ENCODE measurements around the gene AUH. TPM values are rescaled to one million over a fixed set of nuclear protein-coding genes. Genes with fewer than 3 reads are reported as not detected.

The AUH gene
- polyA plus RNA-seq, 3 donors = 42.8 to 46.0 (median 44.2) TPM

- no peak for DNase-seq (ENCODE audit: low read depth in 3 of 3, low spot score in 2 of 3)
These were observed 105.5 kb downstream of the AUH start for GRCh38 chr9:91256235-91256634.

GRCh38 chr9:91255327-91255726, 106.4 kb downstream of the AUH start:
- DNase-seq (ENCODE audit: low read depth in 3 of 3, low spot score in 2 of 3) = no peak

GRCh38 chr9:91253488-91253887, 108.2 kb downstream of the AUH start:
- DNase-seq (ENCODE audit: low read depth in 3 of 3, low spot score in 2 of 3) = no peak

DNA sequence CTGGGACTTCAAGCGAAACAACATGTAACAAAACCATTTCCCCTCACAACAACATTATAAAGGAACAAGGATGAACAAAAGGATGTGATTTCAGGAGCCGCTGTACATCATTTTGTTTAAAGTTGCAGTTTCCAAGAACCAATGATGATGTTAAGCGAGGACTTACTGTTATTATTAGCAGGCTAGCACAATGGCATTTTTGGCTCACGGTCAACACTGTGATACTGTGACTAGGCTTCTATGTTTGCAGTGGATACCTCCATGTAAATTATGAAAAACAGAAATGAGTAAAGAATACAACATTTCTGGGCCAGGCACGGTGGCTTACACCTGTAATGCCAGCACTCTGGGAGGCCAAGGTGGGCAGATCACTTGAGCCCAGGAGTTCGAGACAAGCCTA, 113.0 kb downstream of the AUH start:
- DNase-seq (ENCODE audit: low read depth in 3 of 3, low spot score in 2 of 3) = no peak

DNA sequence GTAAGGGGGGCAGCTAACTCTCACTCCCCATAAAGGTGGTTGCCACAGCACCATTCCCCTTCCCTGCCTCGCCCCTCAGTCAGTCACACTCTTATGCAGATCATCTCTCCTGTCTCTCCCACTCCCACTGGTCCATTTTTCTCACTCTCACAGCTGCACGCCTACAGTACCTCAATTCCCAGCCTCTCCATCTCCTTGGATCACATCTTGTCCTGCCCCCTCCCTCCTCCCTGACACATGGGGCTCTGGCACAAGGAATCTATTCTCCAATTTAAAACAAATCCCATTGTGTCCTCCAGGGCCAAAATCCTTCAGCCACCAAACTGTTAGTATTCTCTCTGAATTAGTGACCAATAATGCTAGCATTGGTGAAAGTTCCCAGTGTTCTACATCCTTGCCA, 114.4 kb downstream of the AUH start:
- no peak for DNase-seq (ENCODE audit: low read depth in 3 of 3, low spot score in 2 of 3)

DNA sequence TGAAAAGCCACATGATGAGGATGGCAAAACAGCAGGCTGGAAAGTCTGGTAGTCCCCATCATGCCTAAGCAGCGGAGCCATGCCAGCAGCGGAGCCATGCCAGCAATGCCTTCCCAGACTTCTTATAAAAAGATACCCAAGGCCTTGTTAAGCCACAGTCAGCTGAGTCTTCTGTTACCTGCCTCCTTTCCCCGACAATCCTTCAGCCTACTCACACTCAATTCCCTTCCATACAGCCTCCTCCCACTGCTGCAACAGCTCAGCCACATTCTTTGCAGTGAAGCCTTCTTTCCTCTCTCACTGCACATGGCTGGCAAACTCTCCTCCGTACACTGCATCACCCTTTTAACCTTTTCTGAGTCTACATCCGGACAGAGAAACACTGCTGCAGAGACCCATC, 114.9 kb downstream of the AUH start:
- DNase-seq (ENCODE audit: low read depth in 3 of 3, low spot score in 2 of 3) = no peak

- no peak for DNase-seq (ENCODE audit: low read depth in 3 of 3, low spot score in 2 of 3)
These were observed 116.0 kb downstream of the AUH start for GRCh38 chr9:91245431-91246313.

DNA sequence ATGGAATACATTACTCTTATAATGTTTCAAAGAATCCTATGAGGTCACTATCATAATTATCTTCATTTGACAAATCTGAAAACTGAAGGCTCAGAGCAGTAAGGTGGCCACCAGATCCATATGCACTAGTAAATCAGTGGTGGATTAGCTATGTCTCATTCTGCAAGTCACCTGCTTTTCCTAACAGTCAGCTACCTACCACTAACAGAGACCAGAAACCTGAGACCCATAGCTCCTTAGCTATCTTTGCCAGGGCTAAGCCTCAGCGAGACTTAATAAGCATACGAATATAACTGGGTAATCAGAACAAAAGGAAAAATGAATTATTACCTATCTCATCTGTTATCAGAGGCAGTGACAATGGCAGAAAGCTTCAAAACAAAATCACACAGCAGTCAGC, 118.7 kb downstream of the AUH start:
- DNase-seq (ENCODE audit: low read depth in 3 of 3, low spot score in 2 of 3) = no peak

DNA sequence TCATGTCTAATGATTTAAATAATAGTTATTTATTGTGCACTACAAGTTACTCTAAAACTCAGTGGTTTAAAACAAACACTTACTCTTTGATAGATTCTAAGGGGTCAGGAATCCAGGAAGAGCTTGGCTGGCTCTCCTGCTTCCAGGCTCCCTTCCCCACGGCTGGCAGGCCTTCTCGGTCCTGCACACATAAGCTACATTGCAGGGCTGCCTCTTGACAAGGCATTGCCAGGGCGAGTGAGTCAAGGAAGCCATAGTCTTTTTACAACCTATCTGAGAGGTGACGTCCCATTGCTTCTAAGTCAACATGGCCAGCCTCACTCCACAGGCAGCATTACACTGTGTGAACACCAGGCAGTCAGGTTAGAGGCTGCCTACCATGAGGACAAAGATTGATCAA, 119.8 kb downstream of the AUH start:
- no peak for DNase-seq (ENCODE audit: low read depth in 3 of 3, low spot score in 2 of 3)

DNA sequence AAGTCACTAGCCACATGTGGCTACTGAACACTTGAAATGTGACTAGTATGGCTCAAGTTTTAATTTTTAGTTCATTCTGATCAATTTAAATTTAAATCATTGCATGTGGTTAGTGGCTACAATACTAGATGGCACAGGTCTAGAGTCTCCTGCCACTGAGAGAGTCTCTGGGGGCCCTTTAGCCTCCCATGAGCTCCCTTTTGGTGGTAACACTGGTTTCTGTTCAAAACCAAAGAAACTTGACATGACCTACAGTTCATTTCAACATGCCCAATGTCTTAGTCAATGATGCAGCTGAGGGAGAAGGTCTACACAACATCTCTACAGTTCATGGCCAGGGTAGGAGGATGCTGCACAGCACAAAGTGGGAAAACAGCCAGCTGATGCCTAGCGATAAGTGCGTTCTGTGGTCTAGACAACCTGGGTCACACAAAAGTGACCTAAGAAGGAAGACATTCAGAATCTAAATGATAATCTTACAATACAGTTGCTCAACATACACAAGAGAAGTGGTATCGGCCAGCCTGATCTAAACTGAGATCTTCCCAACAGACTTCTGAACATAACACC, 121.0 kb downstream of the AUH start:
- no peak for DNase-seq (ENCODE audit: low read depth in 3 of 3, low spot score in 2 of 3)

DNA sequence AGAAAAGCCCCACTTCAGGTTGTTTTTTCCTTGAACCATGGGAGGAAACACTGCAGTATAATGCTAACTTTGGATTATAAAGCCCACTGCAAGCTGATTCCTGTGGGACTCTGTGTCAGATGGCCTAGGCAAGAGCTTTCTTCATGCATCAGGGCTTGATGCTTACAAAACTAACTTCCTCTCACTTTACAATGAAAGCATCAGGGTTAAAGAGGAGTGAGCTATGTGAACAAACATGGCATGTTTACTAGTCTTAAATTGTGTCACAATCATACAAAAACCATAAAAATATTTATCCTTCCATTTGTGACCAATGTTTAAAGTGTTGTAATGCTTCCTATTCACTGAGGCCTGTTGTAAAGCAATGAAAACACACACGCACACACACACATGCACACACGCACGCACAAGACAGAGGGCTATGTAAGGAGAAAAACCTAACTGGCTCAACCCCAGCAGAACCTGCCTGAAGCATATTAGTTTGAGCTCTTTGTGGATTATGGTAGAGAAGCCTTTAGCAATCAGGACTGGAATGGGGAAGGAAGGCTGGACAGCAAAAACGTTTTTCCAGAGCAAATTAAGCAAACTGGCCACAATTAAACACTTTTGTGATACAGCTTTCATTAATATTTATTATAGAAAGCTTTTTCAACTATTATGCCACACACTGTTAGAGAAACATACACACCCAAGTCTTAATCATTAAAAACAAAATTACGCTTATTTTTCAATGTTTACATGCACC, 122.2 kb downstream of the AUH start:
- no peak for DNase-seq (ENCODE audit: low read depth in 3 of 3, low spot score in 2 of 3)

DNA sequence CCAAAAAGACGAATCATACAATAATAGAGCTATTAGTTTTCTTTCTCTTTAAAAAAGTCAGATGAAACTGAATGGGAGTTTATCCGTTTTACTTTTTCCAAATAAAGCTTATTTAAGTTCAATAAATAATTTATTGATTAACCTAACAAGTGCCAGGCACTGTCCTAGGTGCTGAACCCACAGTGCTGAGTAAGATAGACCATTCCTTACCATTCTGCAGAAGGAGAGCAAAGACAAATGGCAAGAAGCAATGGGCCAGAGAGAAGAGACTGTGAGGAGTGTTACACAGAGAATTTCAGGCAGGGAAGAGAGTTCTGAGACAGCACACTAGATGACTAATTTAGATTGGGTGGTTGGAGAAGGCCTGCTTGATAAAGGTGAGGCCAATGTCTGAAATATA, 127.2 kb downstream of the AUH start:
- no peak for DNase-seq (ENCODE audit: low read depth in 3 of 3, low spot score in 2 of 3)

- DNase-seq (ENCODE audit: low read depth in 3 of 3, low spot score in 2 of 3) = no peak
These were observed 130.1 kb downstream of the AUH start for GRCh38 chr9:91231619-91232018.

GRCh38 chr9:91223000-91223399, 138.7 kb downstream of the AUH start:
- no peak for DNase-seq (ENCODE audit: low read depth in 3 of 3, low spot score in 2 of 3)

- no peak for DNase-seq (ENCODE audit: low read depth in 3 of 3, low spot score in 2 of 3)
These were observed 139.3 kb downstream of the AUH start for GRCh38 chr9:91222457-91222856.

- no peak for DNase-seq (ENCODE audit: low read depth in 3 of 3, low spot score in 2 of 3)
These were observed 140.4 kb downstream of the AUH start for GRCh38 chr9:91221332-91221731.

DNA sequence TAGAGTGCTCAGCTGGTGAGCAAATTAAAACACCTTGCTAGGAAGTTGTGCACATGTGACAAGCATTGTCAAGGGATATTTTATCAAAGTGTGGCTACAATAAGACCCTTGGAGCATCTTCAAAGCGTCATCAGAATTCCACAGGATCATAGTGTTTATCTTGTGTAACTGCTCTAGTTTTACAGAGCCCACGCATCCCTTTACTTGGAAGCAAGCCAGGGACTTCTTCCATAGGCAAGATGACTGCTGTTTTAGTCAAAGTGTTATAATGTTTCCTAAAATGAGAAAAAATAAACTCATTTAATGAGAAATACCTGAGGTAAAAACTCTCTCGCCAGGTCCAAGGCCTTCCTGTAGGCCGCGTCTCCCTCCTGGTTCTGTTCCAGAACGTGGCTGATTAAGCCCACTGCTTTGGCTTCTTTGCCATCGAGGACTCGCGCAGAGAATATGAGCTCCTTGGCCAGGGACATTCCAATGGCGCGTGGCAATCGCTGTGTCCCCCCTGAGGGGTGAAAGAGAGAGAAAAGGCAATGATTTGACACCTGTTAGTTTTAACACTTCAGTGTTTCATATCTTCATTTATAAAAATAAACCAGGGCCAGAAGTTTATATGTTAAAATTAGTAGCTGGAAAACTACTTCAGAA, 141.1 kb downstream of the AUH start:
- no peak for DNase-seq (ENCODE audit: low read depth in 3 of 3, low spot score in 2 of 3)

GRCh38 chr9:91220021-91220420, 141.7 kb downstream of the AUH start:
- no peak for DNase-seq (ENCODE audit: low read depth in 3 of 3, low spot score in 2 of 3)

- no peak for DNase-seq (ENCODE audit: low read depth in 3 of 3, low spot score in 2 of 3)
These were observed 142.2 kb downstream of the AUH start for GRCh38 chr9:91219557-91219956.

DNA sequence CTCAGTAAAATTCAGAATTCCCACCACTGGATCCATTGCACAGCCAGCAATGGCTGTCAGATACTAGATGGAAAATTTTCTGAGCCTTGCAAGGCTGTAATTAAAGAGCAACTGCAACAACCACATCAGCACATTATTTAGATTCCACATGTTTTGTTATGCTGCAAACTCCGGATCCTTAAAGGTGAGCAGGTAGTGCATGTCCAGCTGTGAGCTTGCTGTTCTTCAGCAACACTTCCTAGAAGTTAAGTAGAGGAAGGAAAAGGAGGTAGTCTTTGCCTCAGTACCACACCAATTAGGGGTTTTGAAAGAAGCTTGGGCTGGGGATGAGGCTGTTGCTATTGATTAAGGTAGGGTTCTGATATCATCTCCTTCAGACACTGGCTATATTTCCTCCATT, 144.3 kb downstream of the AUH start:
- DNase-seq (ENCODE audit: low read depth in 3 of 3, low spot score in 2 of 3) = no peak

DNA sequence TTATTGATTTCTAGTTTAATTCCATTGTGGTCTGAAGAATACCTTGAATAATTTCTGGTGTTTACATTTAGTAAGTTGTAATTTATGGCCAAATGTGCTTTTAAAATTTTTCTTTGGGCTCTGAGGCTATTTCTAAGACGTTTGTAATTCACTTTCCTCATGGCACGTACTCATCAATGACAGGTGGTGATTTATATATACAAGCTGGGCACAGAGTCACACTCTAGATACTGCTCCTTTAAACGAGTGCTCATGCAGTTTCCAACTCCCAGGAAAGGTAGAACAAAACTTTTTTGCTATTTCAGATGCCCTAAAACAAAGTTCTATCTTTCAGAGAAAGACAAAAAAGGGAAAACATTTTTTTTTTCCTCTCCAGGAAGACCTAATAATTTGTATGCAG, 146.9 kb downstream of the AUH start:
- DNase-seq (ENCODE audit: low read depth in 3 of 3, low spot score in 2 of 3) = no peak

Data from right renal cortex interstitium (tissue), 3 donors.